ENCODE data around the gene CDC123.
"Not testable (repeated sequence)": the region's sequence is repeated elsewhere in the genome, so short reads cannot be mapped to it uniquely, and the experiment has no call there.

The CDC123 gene

GRCh38 chr10:12237265-12238220 lies 41.6 kb downstream of the CDC123 start:
- DNase-seq = no peak

DNA sequence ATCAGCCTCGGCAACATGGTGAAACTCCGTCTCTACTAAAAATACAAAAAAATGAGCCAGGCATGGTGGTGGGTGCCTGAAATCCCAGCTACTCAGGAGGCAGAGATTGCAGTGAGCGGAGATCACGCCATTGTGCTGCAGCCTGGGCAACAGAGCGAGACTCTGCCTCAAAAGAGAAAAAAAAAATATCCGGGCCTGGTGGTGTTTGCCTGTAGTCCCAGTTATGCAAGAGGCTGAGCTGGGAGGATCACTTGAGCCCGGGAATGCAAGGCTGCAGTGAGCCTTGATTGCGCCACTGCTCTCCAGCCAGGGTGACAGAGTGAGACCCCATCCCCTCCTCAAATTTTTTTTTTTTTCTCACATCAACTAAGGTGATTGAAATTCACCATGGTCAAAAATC lies 42.8 kb downstream of the CDC123 start:
- DNase-seq = no peak

DNA sequence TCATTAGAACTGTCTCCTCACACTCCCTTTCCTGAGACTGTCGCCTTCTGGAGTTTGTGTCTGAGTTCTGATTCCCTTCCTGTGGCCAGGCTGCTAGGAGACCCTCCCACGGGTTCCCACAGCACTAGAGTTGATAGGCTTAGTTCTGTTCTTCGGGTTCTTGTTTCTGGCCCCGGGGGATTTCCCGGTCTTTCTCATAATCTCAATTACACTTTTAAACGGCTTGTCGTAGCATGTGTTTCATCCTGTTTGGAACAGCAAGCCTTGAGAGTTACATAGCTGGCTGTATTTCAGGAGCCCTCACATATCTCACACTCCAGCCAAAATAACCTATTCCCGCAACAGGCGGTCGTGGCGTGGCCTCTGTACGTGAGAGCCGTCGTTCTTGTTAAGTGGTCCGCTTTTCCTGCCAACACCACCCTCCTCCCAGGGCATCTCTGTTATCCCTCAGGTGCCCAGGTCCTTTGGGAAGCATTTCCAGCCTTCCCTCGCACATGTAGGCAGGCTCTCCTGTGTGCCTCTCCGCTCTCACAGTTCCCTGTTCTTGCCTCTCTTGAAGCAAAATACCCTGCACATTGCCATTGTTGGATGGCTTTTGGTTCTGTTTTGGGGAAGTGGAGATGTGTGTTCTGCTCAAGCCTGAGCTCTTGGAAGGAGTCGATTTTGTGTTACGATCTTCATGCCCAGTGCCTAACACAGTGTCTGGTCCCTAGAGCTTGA lies 46.0 kb downstream of the CDC123 start:
- no peak for DNase-seq

GRCh38 chr10:12243864-12244620 lies 48.1 kb downstream of the CDC123 start:
- DNase-seq = no peak

- no peak for DNase-seq
Measured at GRCh38 chr10:12250181-12250580, 54.2 kb downstream of the CDC123 start.

DNA sequence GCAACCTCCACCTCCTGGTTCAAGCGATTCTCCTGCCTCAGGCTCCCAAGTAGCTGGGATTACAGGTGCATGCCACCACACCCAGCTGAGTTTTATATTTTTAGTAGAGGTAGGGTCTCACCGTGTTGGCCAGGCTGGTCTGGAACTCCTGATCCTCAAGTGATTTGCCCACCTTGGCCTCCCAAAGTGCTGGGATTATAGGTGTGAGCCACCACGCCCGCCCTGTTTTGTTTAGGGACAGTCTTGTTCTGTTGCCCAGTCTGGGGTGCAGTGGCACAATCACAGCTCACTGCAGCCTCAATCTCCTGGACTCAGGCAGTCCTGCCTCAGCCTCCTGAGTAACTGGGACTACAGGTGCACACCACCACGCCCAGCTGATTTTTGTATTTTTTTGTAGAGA lies 54.7 kb downstream of the CDC123 start:
- not testable (repeated sequence) for DNase-seq

DNA sequence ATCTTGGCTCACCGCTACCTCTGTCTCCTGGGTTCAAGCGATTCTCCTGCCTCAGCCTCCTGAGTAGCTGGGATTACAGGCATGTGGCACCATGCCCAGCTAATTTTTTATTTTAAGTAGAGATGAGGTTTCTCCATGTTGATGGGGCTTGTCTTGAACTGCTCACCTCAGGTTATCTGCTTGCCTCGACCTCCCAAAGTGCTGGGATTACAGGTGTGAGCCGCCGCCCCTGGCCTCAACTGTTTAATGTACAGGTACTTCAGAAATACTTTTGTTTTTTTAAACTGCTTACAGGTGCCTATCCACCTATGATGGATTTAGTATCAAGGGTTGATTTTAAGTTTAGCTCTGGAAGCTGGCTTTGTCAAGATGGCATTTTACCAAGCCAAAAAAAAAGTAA lies 55.6 kb downstream of the CDC123 start:
- DNase-seq = no peak

DNA sequence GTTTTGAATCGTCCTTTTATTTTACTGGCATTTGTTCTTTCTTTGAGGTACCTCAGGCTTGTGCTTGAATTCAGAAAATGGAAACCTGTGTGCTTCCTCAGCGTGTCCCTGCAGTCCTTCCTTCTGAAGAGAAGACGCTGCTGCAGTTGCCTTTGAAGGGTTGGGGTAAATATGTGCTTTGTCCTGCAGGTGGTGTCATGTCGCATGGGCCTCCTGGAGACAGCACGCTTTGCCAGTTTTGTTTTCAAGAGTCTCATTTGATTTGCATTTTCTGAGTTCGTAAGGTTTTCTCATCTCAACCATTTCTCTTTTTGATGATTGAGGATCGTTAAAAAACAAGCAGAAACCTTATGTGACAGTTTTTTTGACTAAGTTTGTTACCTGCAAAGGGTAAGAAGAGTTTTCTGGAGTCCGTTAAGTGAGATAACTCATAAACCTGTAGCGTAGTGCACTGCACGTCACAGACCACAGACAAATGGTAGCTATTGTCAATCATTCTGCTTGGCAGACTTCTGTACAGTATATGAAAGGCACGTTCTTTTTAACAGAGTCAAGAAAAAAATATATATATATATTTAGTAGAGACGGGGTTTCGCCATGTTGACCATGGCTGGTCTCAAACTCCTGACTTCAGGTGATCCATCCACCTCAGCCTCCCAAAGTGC lies 57.0 kb downstream of the CDC123 start:
- DNase-seq = peak; percentile 3

DNA sequence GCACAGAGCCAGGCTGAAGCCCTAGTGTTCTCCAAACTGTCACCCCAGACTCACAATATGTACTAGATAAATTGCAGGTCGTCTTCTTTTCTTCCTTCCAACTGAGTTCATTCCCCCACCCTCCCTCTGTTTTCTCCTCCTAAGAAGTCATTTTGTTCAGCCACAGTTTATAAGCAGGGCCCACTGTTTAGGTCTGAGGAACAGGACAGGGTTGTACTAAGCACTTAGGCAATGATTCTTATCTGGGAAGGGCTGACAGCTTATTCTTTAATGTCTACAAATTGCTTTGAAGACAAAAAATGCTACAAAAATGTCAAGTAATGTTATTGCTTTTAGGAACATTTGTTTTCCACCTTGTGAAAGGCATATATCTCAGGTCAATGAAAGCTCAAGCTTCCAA lies 59.1 kb downstream of the CDC123 start:
- no peak for DNase-seq

GRCh38 chr10:12259988-12260387 lies 64.0 kb downstream of the CDC123 start:
- no peak for DNase-seq

GRCh38 chr10:12262278-12262981 lies 66.4 kb downstream of the CDC123 start:
- DNase-seq = no peak

GRCh38 chr10:12264204-12264940 lies 68.4 kb downstream of the CDC123 start:
- peak; percentile 62 for DNase-seq

DNA sequence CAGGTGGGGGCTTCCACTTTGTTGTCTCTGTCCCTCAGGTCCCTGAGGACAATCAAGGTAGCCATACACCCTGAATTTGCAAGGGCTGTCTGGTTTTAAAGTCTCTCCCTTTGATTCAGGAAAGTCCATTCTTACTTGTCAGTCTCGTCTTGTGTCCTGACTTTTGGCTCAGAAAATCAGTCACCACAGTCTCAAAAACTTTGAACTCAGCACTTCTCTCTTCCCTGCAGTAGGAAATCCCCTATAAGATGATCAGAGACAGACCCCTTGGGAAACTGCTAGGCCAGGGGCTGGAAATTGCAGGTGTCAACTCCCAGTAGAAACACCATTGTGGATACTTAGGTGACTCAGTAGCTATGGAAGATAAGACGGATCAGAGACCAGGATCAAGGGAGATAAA lies 73.1 kb downstream of the CDC123 start:
- DNase-seq = no peak

- no peak for DNase-seq
Measured at GRCh38 chr10:12271210-12271540, 75.2 kb downstream of the CDC123 start.

DNA sequence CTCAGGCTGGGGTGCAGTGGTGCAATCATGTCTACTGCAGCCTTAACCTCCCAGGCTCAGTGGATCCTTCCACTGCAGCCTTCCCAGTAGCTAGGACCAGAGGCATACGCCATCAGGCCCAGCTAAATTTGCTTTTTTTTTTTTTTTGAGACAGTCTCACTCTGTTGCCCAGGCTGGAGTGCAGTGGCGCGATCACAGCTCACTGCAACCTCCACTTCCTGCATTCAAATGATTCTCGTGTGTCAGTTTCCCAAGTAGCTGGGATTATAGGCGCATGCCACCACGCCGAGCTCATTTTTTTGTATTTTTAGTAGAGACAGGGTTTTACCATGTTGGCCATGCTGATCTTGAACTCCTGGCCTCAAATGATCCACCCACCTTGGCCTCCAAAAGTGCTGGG lies 81.9 kb downstream of the CDC123 start:
- DNase-seq = not testable (repeated sequence)

DNA sequence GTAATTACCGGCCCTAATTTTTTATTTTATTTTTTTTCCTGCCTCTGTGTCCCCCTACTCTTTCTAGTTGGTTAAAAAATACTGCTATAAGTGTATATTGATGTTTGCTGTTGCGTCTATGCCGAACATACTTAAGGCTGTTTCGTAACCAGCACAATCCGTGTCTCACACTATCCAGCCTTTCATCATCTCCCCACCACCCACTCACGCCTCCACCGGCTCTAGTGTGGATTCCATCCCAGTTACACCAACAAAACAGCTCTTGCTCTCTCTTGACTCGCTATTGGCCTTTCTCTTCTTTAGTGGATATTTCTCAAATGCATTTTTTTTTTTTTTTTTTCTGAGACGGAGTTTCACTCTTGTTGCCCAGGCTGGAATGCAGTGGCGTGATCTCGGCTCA lies 83.3 kb downstream of the CDC123 start:
- peak; percentile 1 for DNase-seq

DNA sequence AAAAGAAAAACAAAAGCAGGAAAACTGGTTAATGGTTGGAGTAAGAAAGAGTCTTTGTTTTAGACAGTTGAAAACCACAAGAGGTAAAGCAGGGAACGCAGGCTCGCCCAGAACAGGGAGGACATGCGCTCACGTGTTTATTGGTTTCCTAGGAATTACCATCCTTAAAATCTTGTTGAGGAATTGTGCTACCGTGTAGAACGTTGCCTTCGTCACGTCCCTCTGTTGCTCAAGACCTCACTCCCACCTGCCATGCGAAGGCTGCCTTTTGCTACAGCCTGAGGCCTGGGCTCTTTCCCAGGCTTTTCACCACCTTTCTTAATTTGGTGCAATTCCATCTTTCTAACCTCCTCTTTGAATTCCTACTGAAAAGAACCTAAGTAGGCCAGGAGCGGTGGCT lies 91.8 kb downstream of the CDC123 start:
- no peak for DNase-seq

GRCh38 chr10:12297784-12298183 lies 101.8 kb downstream of the CDC123 start:
- DNase-seq = not testable (repeated sequence)

- no peak for DNase-seq
Measured at GRCh38 chr10:12299222-12299965, 103.4 kb downstream of the CDC123 start.

All from fibroblast of skin of right quadriceps (primary cell).